Heart left ventricle (tissue), 13 donors: ENCODE data around the gene SIN3B.

Experiments
- POLR2A ChIP-seq, 2 donors: fragments of 450-650 bp; IDR thresholded peaks; one replicate each; pipeline ENCODE4 v1.6.1; 2017; ENCODE audit warnings: antibody characterized with exemption in 2 of 2, mild to moderate bottlenecking in 2 of 2, moderate library complexity in 2 of 2
- TF ChIP-seq, protein P1 (sequence below), 12 donors: fragments of 200-600 bp; sonication (generic) in 4 of 12; IDR thresholded peaks; one replicate each; pipeline versions ENCODE4 v1.5.0 to v1.8.0; 2018 to 2022; ENCODE audit warnings: antibody characterized with exemption in 12 of 12, mild to moderate bottlenecking in 5 of 12
- donor health status: ischemic (EF 13 %, LVEDD 7.1; RV severe dilation, severe dysfunction).
- donor health status: DM: no; HTN: yes; CAD: no.
- donor health status: DM: no; HTN: no; CAD: no.
- donor health status: ischemic (EF 25% LVEDD 6.9; RV normal size, moderate dysfunction).
- donor health status: ischemic (EF 25% LVEDD 5.7; RV mildly dilated, moderate dysfunction).
- donor health status: ischemic (EF 35%, LVEDD 5.7; RV mildly dilated, moderate dysfunction).
- donor health status: nonischemic (EF 11% LVEDD 7.7; RV severe dilation, severe dysfunction).
- donor health status: DM: yes; HTN: yes; CAD: no.
- donor health status: PGD.
- donor health status: ischemic (EF 29% LVEDD 5.4; RV normal size, mild dysfunction).
- donor health status: nonischemic (EF 23%, LVEDD 6.1; RV moderate dilation, normal function).

DNA sequence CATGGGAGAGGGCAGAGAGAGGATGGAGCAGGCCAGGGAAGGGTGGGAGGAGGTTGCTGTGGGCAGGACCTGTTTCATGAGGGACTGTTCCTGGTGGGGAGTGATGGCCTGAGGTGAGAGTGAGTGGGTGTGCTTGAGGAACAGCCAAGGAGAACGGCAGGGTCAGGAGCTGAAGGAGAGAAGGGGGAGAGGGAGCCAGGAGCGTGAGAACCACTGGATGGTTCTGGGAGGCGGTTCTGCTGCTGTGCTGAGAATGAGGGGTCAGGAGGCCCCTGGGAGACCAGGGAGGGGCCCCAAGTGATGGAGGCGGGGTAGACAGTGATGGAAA lies 7.8 kb downstream of the SIN3B start:
- no peak for TF ChIP-seq POLR2A (IDR thresholded peaks at IDR 0.05)
- TF ChIP-seq, protein P1, sequence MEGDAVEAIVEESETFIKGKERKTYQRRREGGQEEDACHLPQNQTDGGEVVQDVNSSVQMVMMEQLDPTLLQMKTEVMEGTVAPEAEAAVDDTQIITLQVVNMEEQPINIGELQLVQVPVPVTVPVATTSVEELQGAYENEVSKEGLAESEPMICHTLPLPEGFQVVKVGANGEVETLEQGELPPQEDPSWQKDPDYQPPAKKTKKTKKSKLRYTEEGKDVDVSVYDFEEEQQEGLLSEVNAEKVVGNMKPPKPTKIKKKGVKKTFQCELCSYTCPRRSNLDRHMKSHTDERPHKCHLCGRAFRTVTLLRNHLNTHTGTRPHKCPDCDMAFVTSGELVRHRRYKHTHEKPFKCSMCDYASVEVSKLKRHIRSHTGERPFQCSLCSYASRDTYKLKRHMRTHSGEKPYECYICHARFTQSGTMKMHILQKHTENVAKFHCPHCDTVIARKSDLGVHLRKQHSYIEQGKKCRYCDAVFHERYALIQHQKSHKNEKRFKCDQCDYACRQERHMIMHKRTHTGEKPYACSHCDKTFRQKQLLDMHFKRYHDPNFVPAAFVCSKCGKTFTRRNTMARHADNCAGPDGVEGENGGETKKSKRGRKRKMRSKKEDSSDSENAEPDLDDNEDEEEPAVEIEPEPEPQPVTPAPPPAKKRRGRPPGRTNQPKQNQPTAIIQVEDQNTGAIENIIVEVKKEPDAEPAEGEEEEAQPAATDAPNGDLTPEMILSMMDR (IDR thresholded peaks at IDR 0.05): no peak
